Uterus (tissue), 4 donors: ENCODE measurements around the gene BAIAP2. TPM values are rescaled to one million over a fixed set of nuclear protein-coding genes. Genes with fewer than 3 reads are reported as not detected.
A peak's percentile ranks its signal among the peaks of the same experiment; 100 is the strongest.

Source experiments
- DNase-seq, 2 donors: peaks; one replicate each; pipeline ENCODE4 v3.0.0-alpha.2; 2019 to 2020
- H3K27ac ChIP-seq, 2 donors: fragments of 200-600 bp; sonication (generic); 1 replicate in 1 of 2; 2 replicates in 1 of 2; pipeline ENCODE4 v1.5.1; 2016 to 2018
- H3K27me3 ChIP-seq, 2 donors: fragments of 200-600 bp; sonication (generic); one replicate each; pipeline ENCODE4 v1.5.1; 2018 to 2019; ENCODE audit warnings: control low read depth in 1 of 2
- H3K36me3 ChIP-seq, 2 donors: fragments of 200-600 bp; sonication (generic); one replicate each; pipeline ENCODE4 v1.5.1; 2019; ENCODE audit warnings: control low read depth in 1 of 2
- H3K4me1 ChIP-seq, 2 donors: fragments of 200-600 bp; sonication (generic); one replicate each; pipeline ENCODE4 v1.5.1; 2018 to 2019; ENCODE audit warnings: control low read depth in 1 of 2
- H3K4me3 ChIP-seq, 2 donors: fragments of 200-600 bp; sonication (generic); 1 replicate in 1 of 2; 2 replicates in 1 of 2; pipeline ENCODE4 v1.5.1; 2018 to 2019; ENCODE audit warnings: mild to moderate bottlenecking in 1 of 2
- H3K9me3 ChIP-seq, 2 donors: fragments of 200-600 bp; sonication (generic); one replicate each; pipeline ENCODE4 v1.5.1; 2019; ENCODE audit warnings: control low read depth in 1 of 2
- CTCF ChIP-seq, 4 experiments: fragments of 200-600 bp in 2 of 4; fragments of 450-650 bp in 2 of 4; sonication (generic) in 2 of 4; IDR thresholded peaks; one replicate each; pipeline ENCODE4 v1.5.1; 2016 to 2019; ENCODE audit warnings: antibody characterized with exemption in 4 of 4, mild to moderate bottlenecking in 2 of 4, moderate library complexity in 1 of 4
- POLR2A ChIP-seq, 2 donors: fragments of 450-650 bp; IDR thresholded peaks; one replicate each; pipeline ENCODE4 v1.6.1; 2016; ENCODE audit warnings: antibody characterized with exemption in 2 of 2, mild to moderate bottlenecking in 1 of 2, moderate library complexity in 1 of 2
- intact Hi-C: fragments of 100-400 bp; cut with DNase I; formaldehyde crosslinking; loops from one replicate; pipeline ENCODE4 v1.15.1; 2023; ENCODE audit warnings: low total_unique reads
- total RNA-seq, 4 donors: library from RNA; depleted of rRNA in 3 of 4; stranded (reverse); fragments of >200 nt in 3 of 4; gene quantifications; one replicate each; pipeline versions ENCODE4 v1.1.0 to v1.2.4, GENCODE V29; 2014 to 2023
- donor health status: DM: yes; HTN: yes; CAD: no.

The BAIAP2 gene
- total RNA-seq, 4 donors from 2014 or later = 16.5 to 70.7 (median 45.8) TPM

- intact Hi-C loops = no loop called here
- H3K9me3 ChIP-seq = no peaks in the 10 kb centered on the region
- H3K27me3 ChIP-seq = peaks cover 0 to 17% of the 10 kb centered on the region in 2 donors
- no peak for DNase-seq
- no peak for TF ChIP-seq CTCF (IDR thresholded peaks at IDR 0.05)
- TF ChIP-seq POLR2A (IDR thresholded peaks at IDR 0.05) = no peak
- no peak overlapping the region for H3K27ac ChIP-seq
- no peaks in the 10 kb centered on the region for H3K36me3 ChIP-seq
- peaks cover 8 to 14% of the 10 kb centered on the region in 2 donors for H3K4me1 ChIP-seq
- H3K4me3 ChIP-seq = no peak overlapping the region
These were observed 34.2 kb upstream of the BAIAP2 start for GRCh38 chr17:81000631-81001357.

GRCh38 chr17:81002013-81002384 lies 33.0 kb upstream of the BAIAP2 start:
- Histone ChIP-seq H3K36me3 (no peaks in the 10 kb centered on the region), H3K4me3 (no peak overlapping the region), H3K27me3 (peaks cover 0 to 17% of the 10 kb centered on the region in 2 donors), H3K9me3 (no peaks in the 10 kb centered on the region), H3K4me1 (peaks cover 8 to 14% of the 10 kb centered on the region in 2 donors), H3K27ac (no peak overlapping the region)
- intact Hi-C loops = no loop called here
- TF ChIP-seq CTCF (IDR thresholded peaks at IDR 0.05) (no peak), POLR2A (IDR thresholded peaks at IDR 0.05) (no peak)
- no peak for DNase-seq

DNA sequence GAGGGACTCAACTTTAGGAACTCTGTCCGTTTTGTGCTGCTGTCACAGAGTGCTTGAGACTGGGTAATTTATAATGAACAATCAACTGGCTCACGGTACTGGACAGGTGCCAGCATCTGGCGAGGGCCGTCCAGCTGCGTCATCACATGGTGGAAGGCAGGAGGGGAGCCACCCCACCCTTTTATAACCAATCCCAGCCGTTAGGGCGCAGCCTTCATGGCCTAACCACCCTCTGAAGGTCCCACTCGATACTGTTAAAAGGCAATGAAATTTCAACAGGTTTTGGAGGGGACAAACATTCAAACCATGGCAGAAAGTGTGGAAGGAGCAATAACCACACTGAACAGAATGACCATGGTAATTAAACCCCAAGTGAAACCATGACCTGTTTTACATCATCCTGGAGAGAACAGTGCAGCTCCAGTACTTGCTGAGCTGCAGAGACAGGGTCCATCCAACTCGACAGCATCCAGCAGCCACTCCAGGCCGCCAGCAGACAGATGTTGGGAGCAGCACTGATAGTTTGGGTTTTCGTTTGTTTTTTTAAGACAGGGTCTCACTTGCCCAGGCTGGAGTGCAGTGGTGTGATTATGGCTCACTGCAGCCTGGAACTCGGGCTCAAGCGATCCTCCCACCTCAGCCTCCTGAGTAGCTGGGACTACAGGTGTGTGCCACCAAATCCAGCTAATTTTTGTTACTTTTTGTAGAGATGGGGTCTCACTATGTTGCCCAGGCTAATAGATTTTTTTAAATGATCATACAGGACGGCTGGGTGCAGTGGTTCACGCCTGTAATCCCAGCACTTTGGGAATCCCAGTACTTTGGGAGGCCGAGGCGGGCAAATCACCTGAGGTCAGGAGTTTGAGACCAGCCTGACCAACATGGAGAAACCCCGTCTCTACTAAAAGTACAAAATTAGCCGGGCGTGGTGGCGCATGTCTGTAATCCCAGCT lies 32.3 kb upstream of the BAIAP2 start:
- H3K4me3 ChIP-seq = no peak overlapping the region
- DNase-seq = peak; percentile 71 to 78
- no peaks in the 10 kb centered on the region for H3K36me3 ChIP-seq
- peaks cover 8 to 14% of the 10 kb centered on the region in 2 donors for H3K4me1 ChIP-seq
- H3K27me3 ChIP-seq = peaks cover 0 to 17% of the 10 kb centered on the region in 2 donors
- TF ChIP-seq CTCF (IDR thresholded peaks at IDR 0.05) = no peak
- TF ChIP-seq POLR2A (IDR thresholded peaks at IDR 0.05) = no peak
- no peak overlapping the region for H3K27ac ChIP-seq
- intact Hi-C loops = no loop called here
- H3K9me3 ChIP-seq = no peaks in the 10 kb centered on the region

DNA sequence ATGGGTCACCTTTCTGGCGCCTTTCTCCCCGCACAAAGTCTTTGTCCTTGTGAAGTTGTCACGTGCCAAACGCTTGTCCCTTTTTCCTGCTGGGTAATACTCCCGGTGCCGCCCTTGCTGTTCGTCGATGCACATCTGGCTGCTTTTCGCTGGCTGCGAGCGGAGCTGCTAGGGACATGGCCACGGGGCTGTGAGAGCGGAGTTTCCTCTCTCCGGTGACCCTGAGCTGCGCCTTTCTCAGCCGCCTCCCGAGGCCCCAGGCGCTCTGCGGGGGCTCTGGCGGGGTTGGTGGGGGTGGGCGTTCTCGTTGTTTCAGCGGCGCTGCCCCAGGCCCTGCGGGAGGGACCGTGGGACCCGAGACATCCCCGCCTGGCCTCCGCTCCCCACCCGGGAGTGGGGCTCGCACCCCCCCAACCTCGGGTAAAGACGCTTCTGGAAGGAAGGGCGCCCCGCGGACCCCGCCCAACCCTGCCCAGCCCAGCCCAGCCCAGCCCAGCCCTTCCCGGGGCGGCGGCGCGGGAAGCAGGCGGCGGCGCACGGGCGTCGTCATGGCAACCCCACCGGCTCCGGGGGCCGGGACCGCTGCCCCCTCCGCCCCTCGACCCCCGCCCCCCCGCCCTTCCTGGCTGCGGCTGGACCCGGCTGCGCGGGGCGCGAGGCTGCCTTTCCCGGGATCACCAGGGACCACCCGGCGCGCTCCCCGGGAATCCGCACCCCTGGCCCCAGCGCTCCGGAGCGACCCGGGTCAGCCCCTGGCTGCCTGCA lies 31.1 kb upstream of the BAIAP2 start:
- intact Hi-C loops = no loop called here
- Histone ChIP-seq H3K4me1 (peaks cover 8 to 14% of the 10 kb centered on the region in 2 donors), H3K9me3 (no peaks in the 10 kb centered on the region), H3K27me3 (peaks cover 0 to 17% of the 10 kb centered on the region in 2 donors), H3K27ac (no peak overlapping the region), H3K4me3 (no peak overlapping the region), H3K36me3 (no peaks in the 10 kb centered on the region)
- TF ChIP-seq POLR2A (IDR thresholded peaks at IDR 0.05) = no peak
- no peak for TF ChIP-seq CTCF (IDR thresholded peaks at IDR 0.05)
- DNase-seq = peak in 1 of 2 donors; percentile 14
